ENCODE results near the gene FBXW7.

DNA sequence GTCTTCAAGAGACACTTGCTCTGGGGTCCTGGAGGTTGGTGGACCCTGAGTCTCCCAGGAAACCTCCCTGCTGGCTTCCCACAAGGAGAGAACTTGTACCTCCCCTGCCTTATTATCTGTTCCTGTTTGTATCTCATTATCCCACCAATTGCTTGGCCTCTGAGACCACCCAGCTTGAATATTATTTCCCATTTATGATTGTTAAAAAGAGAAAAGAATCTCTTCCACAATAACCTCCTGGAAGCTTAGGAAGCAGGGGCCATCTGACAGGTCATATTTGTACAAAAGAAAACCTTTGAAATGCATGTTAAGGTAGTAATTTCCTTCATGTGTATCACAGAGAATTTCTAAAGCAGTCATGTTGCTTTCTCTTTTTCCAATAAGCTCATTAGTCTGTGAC, 239.5 kb downstream of the FBXW7 start:
- TF ChIP-seq EZH2 (IDR thresholded peaks at IDR 0.05; ENCODE audit: borderline replicate concordance, insufficient read depth, low read length, poor library complexity, severe bottlenecking) (no peak), EP300 (conservative IDR thresholded peaks at IDR 0.05; ENCODE audit: poor library complexity, severe bottlenecking) (no peak)
- TF ChIP-seq, protein P1, sequence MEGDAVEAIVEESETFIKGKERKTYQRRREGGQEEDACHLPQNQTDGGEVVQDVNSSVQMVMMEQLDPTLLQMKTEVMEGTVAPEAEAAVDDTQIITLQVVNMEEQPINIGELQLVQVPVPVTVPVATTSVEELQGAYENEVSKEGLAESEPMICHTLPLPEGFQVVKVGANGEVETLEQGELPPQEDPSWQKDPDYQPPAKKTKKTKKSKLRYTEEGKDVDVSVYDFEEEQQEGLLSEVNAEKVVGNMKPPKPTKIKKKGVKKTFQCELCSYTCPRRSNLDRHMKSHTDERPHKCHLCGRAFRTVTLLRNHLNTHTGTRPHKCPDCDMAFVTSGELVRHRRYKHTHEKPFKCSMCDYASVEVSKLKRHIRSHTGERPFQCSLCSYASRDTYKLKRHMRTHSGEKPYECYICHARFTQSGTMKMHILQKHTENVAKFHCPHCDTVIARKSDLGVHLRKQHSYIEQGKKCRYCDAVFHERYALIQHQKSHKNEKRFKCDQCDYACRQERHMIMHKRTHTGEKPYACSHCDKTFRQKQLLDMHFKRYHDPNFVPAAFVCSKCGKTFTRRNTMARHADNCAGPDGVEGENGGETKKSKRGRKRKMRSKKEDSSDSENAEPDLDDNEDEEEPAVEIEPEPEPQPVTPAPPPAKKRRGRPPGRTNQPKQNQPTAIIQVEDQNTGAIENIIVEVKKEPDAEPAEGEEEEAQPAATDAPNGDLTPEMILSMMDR (IDR thresholded peaks at IDR 0.05; ENCODE audit: poor library complexity, severe bottlenecking): no peak
- TF ChIP-seq, protein P2, sequence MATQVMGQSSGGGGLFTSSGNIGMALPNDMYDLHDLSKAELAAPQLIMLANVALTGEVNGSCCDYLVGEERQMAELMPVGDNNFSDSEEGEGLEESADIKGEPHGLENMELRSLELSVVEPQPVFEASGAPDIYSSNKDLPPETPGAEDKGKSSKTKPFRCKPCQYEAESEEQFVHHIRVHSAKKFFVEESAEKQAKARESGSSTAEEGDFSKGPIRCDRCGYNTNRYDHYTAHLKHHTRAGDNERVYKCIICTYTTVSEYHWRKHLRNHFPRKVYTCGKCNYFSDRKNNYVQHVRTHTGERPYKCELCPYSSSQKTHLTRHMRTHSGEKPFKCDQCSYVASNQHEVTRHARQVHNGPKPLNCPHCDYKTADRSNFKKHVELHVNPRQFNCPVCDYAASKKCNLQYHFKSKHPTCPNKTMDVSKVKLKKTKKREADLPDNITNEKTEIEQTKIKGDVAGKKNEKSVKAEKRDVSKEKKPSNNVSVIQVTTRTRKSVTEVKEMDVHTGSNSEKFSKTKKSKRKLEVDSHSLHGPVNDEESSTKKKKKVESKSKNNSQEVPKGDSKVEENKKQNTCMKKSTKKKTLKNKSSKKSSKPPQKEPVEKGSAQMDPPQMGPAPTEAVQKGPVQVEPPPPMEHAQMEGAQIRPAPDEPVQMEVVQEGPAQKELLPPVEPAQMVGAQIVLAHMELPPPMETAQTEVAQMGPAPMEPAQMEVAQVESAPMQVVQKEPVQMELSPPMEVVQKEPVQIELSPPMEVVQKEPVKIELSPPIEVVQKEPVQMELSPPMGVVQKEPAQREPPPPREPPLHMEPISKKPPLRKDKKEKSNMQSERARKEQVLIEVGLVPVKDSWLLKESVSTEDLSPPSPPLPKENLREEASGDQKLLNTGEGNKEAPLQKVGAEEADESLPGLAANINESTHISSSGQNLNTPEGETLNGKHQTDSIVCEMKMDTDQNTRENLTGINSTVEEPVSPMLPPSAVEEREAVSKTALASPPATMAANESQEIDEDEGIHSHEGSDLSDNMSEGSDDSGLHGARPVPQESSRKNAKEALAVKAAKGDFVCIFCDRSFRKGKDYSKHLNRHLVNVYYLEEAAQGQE (IDR thresholded peaks at IDR 0.05; ENCODE audit: borderline replicate concordance): no peak

Data from neural cell (in vitro differentiated cells).